Chondrocyte (in vitro differentiated cells): ENCODE results near the gene MED29. TPM values are rescaled to one million over a fixed set of nuclear protein-coding genes. Genes with fewer than 3 reads are reported as not detected.

Experiments used
- DNase-seq: peaks from one replicate; pipeline ENCODE4 v3.0.0; 2021; ENCODE audit warnings: mixed read lengths, low spot score
- H3K27ac Mint-ChIP-seq: one replicate; pipeline ENCODE4 v1.8.0; 2021; ENCODE audit warnings: mild to moderate bottlenecking, moderate library complexity, mixed read lengths; ENCODE audit not compliant: unreplicated experiment
- H3K27me3 Mint-ChIP-seq: 2 replicates; pipeline ENCODE4 v1.8.0; 2021; ENCODE audit warnings: low read depth, mixed read lengths
- H3K36me3 Mint-ChIP-seq: 2 replicates; pipeline ENCODE4 v1.8.0; 2021; ENCODE audit warnings: low read depth, mixed read lengths
- H3K4me1 Mint-ChIP-seq: 2 replicates; pipeline ENCODE4 v1.8.0; 2021; ENCODE audit warnings: low read depth, mild to moderate bottlenecking, mixed read lengths
- H3K4me3 Mint-ChIP-seq: one replicate; pipeline ENCODE4 v1.8.0; 2021; ENCODE audit warnings: mild to moderate bottlenecking, moderate library complexity, mixed read lengths; ENCODE audit not compliant: unreplicated experiment
- H3K9me3 Mint-ChIP-seq: 2 replicates; pipeline ENCODE4 v1.8.0; 2021; ENCODE audit warnings: low read depth, mixed read lengths
- total RNA-seq: library from RNA; stranded (reverse); gene quantifications from 3 replicates; pipeline ENCODE4 v1.2.1, GENCODE V29; 2021
- TF ChIP-seq, protein P1 (sequence below): fragments of 200-600 bp; sonication (generic); IDR thresholded peaks from 2 replicates; pipeline ENCODE4 v1.5.0; 2021; ENCODE audit warnings: antibody characterized with exemption, mild to moderate bottlenecking, moderate library complexity

MED29 gene
- total RNA-seq, 1 donor from 2014 or later: 28.7 TPM

GRCh38 chr19:39347332-39348164 is 43.6 kb upstream of the MED29 start:
- Mint-ChIP-seq H3K36me3 (peaks cover 15% of the 10 kb centered on the region), H3K27me3 (no peaks in the 10 kb centered on the region), H3K4me3 (no peak overlapping the region), H3K9me3 (no peaks in the 10 kb centered on the region), H3K27ac (peak overlapping the region; percentile 80), H3K4me1 (peaks cover 56% of the 10 kb centered on the region)
- TF ChIP-seq, protein P1, sequence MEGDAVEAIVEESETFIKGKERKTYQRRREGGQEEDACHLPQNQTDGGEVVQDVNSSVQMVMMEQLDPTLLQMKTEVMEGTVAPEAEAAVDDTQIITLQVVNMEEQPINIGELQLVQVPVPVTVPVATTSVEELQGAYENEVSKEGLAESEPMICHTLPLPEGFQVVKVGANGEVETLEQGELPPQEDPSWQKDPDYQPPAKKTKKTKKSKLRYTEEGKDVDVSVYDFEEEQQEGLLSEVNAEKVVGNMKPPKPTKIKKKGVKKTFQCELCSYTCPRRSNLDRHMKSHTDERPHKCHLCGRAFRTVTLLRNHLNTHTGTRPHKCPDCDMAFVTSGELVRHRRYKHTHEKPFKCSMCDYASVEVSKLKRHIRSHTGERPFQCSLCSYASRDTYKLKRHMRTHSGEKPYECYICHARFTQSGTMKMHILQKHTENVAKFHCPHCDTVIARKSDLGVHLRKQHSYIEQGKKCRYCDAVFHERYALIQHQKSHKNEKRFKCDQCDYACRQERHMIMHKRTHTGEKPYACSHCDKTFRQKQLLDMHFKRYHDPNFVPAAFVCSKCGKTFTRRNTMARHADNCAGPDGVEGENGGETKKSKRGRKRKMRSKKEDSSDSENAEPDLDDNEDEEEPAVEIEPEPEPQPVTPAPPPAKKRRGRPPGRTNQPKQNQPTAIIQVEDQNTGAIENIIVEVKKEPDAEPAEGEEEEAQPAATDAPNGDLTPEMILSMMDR: no peak
- DNase-seq: no peak

- no peak for DNase-seq
- TF ChIP-seq, protein P1: no peak
- Mint-ChIP-seq H3K4me3 (no peak overlapping the region), H3K27me3 (no peaks in the 10 kb centered on the region), H3K27ac (no peak overlapping the region), H3K9me3 (no peaks in the 10 kb centered on the region), H3K4me1 (peaks cover 41% of the 10 kb centered on the region), H3K36me3 (peaks cover 19% of the 10 kb centered on the region)
These were observed 41.9 kb upstream of the MED29 start for GRCh38 chr19:39349326-39349725.

GRCh38 chr19:39350156-39350555 is 41.0 kb upstream of the MED29 start:
- H3K9me3 Mint-ChIP-seq: no peaks in the 10 kb centered on the region
- peaks cover 33% of the 10 kb centered on the region for H3K4me1 Mint-ChIP-seq
- no peak overlapping the region for H3K4me3 Mint-ChIP-seq
- TF ChIP-seq, protein P1: no peak
- peaks cover 19% of the 10 kb centered on the region for H3K36me3 Mint-ChIP-seq
- H3K27ac Mint-ChIP-seq: no peak overlapping the region
- DNase-seq: no peak
- no peaks in the 10 kb centered on the region for H3K27me3 Mint-ChIP-seq

DNA sequence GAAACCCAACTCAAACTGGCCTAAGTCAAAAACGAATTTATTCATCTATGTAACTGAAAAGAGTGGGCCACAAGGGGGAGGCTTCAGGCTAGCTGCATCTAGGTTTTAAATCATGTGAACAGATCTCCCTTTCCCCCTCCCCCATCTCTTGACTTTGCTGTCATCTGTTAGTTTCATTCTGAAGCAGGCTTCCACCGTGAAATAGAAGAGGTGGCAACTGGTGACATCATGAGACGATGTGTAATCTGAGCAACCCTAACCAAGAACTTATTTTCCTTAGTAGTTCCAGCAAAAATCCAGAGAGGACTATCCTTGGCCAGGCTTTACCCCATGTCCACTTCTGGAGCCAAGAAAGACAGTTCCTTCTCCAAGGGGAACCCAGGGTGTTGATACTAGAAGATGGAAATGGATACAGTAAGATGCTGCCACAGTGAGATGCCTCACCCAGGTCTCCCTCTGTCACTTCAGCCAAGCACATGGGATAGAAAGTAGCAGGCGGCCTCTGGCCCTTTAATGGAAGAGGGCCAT is 39.6 kb upstream of the MED29 start:
- Mint-ChIP-seq H3K4me1 (peaks cover 19% of the 10 kb centered on the region), H3K4me3 (no peak overlapping the region), H3K36me3 (peaks cover 31% of the 10 kb centered on the region), H3K27ac (no peak overlapping the region), H3K9me3 (no peaks in the 10 kb centered on the region), H3K27me3 (no peaks in the 10 kb centered on the region)
- DNase-seq: no peak
- TF ChIP-seq, protein P1: no peak

- Mint-ChIP-seq H3K27me3 (no peaks in the 10 kb centered on the region), H3K27ac (peak overlapping the region; percentile 42), H3K36me3 (peaks cover 38% of the 10 kb centered on the region), H3K4me1 (peaks cover 9% of the 10 kb centered on the region), H3K4me3 (no peak overlapping the region), H3K9me3 (no peaks in the 10 kb centered on the region)
- DNase-seq: no peak
- TF ChIP-seq, protein P1: no peak
These were observed 38.6 kb upstream of the MED29 start for GRCh38 chr19:39352381-39353255.
